HG02938 (cell line): ENCODE measurements around the gene ARHGEF37.
"Not testable (repeated sequence)": the region's sequence is repeated elsewhere in the genome, so short reads cannot be mapped to it uniquely, and the experiment has no call there.

Experiments
- ATAC-seq: cut with Tn5 transposase; IDR thresholded peaks from one replicate; pipeline ENCODE4 v1.9.1; 2021; ENCODE audit warnings: mild to moderate bottlenecking, moderate library complexity; ENCODE audit not compliant: unreplicated experiment

Gene ARHGEF37

DNA sequence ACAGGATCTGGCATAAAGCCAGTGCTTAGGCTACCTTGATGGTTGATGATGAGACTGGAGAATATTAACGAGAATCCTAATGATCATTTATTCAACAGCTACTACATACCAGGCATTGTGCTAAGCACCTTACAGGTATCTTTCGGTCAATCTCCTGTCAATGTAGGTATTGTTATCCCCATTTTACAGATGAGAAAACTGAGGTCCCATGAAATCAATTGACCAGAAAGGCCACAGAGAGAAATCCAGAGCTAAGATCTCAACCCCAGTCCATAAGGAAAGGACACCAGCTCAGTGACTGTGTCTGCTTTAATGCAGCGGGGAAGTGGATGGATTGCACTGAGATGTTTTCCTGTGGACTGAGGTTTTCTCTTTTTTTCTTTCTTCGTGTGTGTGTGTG is 63.3 kb downstream of the ARHGEF37 start:
- no peak for ATAC-seq

DNA sequence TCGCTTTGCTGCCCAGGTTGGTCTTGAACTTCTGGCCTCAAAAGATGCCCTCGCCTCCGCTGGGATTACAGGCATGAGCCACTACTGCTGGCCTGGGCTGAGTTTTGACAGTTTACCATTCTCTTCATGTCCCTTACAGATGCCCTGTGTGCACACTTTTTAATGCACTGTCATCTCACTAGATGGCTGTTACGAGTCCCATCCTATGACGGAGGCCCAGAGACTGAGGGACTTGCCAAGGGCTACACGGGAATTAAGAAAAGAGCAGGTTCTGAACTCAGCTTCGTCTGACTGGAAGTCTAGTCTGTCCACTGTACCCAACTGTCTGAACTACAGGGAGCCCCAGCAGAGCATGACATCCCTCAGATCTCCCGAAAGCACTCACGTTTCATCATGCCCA is 63.9 kb downstream of the ARHGEF37 start:
- no peak for ATAC-seq

GRCh38 chr5:149645725-149646124 is 64.4 kb downstream of the ARHGEF37 start:
- no peak for ATAC-seq

DNA sequence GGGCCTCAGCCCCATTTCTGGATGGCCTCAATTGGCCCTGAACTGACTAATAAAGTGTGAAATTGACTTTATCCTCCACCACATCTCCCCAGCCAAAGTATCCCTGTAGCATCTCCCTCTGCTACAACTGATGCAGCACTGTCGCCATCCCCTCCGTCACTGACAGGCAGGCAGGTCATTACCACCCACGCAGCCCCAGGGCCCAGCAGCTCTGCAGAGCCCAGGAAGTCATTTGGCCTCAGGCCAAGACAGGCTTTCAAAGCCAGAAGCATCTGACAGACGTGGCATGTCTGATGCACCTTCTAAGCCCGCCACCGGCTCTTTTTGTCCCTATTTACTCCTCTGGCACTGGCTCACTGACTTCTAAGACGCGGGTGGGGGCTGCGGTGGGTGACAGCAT is 65.3 kb downstream of the ARHGEF37 start:
- no peak for ATAC-seq

DNA sequence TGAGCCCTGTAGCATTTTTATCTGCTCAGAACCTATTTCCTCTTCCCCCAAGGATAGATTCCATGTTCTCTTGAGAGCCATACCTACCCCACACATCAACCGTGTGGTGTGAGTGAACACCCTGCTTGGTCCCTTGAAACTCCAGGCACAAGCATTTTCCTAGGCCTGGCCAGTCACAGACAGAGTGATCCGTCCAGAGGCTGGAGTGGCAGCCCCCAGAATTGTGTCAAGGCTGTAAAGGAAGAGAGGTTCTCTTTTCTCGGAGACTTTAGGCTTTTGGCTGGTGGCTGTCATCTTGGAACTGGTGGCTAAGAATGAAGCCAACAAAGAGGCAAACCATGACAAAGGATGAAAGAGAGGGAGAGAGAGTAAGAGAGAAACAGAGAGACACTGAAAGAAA is 66.0 kb downstream of the ARHGEF37 start:
- no peak for ATAC-seq

- ATAC-seq = not testable (repeated sequence)
Measured at GRCh38 chr5:149648464-149649393, 67.4 kb downstream of the ARHGEF37 start.

- not testable (repeated sequence) for ATAC-seq
Measured at GRCh38 chr5:149649730-149650129, 68.4 kb downstream of the ARHGEF37 start.

GRCh38 chr5:149651686-149652085 is 70.4 kb downstream of the ARHGEF37 start:
- ATAC-seq = no peak

GRCh38 chr5:149652697-149653096 is 71.4 kb downstream of the ARHGEF37 start:
- ATAC-seq = no peak

DNA sequence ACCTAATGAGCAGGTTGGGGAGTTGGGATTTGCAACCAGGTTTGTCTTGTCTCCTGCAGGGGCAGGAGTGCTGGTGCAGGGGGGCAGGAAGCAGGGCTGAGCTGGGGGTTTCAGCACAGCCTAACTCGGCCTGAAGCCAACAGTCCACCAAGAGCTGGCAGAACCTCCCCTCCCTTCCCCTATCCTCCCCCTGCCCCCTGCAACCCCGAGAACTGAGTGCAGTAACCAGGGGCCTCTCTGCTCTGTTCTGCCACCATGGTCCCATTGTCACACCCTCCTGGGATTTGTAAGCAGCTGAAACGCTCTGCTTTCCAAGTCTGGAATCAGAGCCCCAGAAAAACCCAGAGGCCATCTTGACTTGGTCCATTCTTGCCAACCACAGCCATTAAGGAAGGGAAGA is 72.9 kb downstream of the ARHGEF37 start:
- no peak for ATAC-seq

DNA sequence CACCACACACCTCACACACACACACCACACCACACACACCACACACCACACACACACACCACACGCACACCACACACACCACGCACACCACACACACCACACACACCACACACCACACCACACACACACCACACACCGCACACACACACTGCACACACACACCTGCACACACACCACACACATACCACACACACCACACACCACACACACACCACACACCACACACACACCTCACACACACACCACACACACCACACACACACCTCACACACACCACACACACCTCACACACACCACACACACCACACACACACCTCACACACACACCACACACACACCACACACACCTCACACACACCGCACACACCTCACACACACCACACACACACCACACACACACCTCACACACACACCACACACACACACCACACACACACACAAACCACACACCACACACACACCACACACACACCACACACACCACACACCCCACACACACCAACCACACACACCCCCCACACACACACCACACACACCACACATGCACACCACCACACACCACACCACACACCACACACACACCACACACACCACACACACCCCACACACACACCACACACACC is 73.7 kb downstream of the ARHGEF37 start:
- no peak for ATAC-seq

- no peak for ATAC-seq
Measured at GRCh38 chr5:149656576-149657182, 75.4 kb downstream of the ARHGEF37 start.

DNA sequence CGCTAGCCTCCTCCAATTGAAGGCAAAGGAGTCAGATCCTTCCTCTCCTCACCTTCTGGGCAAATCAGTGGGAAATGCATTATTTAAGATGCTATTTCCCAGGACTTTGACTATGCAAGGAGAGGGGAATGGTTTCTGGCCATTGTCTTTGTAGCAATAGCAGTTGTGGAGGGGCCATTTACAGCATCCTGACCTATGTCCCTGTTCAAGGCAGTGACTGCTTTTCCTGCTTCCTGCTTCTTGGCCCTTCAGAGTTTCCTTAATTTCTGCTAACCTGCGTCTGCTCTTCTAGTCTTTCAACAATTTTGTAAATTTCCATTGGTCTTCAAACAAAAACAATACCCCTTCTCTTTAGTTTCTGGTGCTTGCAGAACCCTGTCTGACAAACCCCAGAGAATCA is 76.0 kb downstream of the ARHGEF37 start:
- no peak for ATAC-seq

GRCh38 chr5:149658299-149658698 is 77.0 kb downstream of the ARHGEF37 start:
- no peak for ATAC-seq

- no peak for ATAC-seq
Measured at GRCh38 chr5:149664083-149664482, 82.8 kb downstream of the ARHGEF37 start.

GRCh38 chr5:149664666-149665415 is 83.5 kb downstream of the ARHGEF37 start:
- no peak for ATAC-seq

GRCh38 chr5:149665416-149666175 is 84.3 kb downstream of the ARHGEF37 start:
- ATAC-seq = no peak

DNA sequence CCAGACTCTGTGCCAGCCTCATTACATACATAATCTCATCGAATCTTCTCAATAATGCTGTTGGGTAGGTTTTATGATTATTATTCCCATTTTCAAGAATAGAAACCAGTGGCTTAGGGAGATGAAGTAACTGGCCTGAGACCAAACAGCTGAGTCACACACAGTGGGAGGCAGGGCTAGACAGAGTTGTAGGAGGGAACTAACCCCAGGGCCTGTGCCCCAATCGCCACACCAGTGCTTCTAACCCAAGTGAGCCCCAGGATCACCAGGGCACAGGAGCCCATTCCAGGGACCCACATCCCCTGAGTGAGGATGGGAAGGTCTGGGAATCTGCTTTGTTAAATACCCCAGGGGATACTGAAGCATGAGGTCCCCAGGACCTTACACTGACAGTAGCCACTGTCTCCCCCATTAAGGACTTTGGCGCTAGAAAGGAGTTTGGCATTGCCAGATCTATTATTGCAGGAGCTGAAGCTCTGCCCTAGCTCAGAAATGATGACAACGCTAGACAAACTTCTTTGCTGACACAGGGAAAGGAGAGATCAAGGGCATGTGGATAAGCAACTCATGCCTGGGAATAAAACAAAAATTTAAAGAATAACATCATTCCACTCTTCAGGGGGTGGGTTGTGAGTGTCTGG is 85.0 kb downstream of the ARHGEF37 start:
- no peak for ATAC-seq

GRCh38 chr5:149667084-149667828 is 86.0 kb downstream of the ARHGEF37 start:
- no peak for ATAC-seq
